HCT116 (cell line): ENCODE results near the gene UMODL1.

ENCODE experiments used
- CTCF ChIP-seq, 3 experiments: fragments of 200-600 bp in 1 of 3; sonication (generic) in 1 of 3; IDR thresholded peaks in 2 of 3; conservative IDR thresholded peaks in 1 of 3; 2 replicates each; pipeline ENCODE4 v1.5.1; 2012 to 2017; ENCODE audit warnings: low read depth in 2 of 3, low read length in 2 of 3, antibody characterized with exemption in 1 of 3, borderline replicate concordance in 1 of 3, control low read depth in 1 of 3, mild to moderate bottlenecking in 1 of 3, mixed read lengths in 1 of 3, mixed run types in 1 of 3, moderate library complexity in 1 of 3; ENCODE audit not compliant: insufficient read depth in 1 of 3
- EZH2 ChIP-seq: fragments of 200-600 bp; sonication (generic); IDR thresholded peaks from 2 replicates; pipeline ENCODE4 v1.6.1; 2017; ENCODE audit warnings: antibody characterized with exemption, mixed run types
- YY1 ChIP-seq: IDR thresholded peaks from 2 replicates; pipeline ENCODE4 v1.6.1; 2011; ENCODE audit warnings: low read length, low read depth, moderate library complexity, mild to moderate bottlenecking; ENCODE audit not compliant: insufficient replicate concordance; ENCODE audit errors: extremely low read depth
- ZNF274 ChIP-seq: fragments of 200-500 bp; sonication (Bioruptor generic); IDR thresholded peaks from 2 replicates; pipeline ENCODE4 v1.6.1; 2014; ENCODE audit warnings: mild to moderate bottlenecking, low read depth, low read length, inconsistent platforms

GRCh38 chr21:42157606-42158310 is 86.6 kb downstream of the UMODL1 start:
- TF ChIP-seq ZNF274 (no peak), CTCF (IDR thresholded peaks at IDR 0.05 in 2 of 3, conservative IDR thresholded peaks at IDR 0.05 in 1 of 3; ENCODE audit: borderline replicate concordance in 1 of 3, insufficient read depth in 1 of 3, low read depth in 2 of 3, low read length in 2 of 3) (no peak), YY1 (no peak), EZH2 (no peak)
